Measurements from ENCODE around the gene MSL3B.

GRCh38 chr2:233882353-233882752, 14.2 kb upstream of the MSL3B start:
- TF ChIP-seq, protein P1, sequence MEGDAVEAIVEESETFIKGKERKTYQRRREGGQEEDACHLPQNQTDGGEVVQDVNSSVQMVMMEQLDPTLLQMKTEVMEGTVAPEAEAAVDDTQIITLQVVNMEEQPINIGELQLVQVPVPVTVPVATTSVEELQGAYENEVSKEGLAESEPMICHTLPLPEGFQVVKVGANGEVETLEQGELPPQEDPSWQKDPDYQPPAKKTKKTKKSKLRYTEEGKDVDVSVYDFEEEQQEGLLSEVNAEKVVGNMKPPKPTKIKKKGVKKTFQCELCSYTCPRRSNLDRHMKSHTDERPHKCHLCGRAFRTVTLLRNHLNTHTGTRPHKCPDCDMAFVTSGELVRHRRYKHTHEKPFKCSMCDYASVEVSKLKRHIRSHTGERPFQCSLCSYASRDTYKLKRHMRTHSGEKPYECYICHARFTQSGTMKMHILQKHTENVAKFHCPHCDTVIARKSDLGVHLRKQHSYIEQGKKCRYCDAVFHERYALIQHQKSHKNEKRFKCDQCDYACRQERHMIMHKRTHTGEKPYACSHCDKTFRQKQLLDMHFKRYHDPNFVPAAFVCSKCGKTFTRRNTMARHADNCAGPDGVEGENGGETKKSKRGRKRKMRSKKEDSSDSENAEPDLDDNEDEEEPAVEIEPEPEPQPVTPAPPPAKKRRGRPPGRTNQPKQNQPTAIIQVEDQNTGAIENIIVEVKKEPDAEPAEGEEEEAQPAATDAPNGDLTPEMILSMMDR (IDR thresholded peaks at IDR 0.05): no peak
- no peak for TF ChIP-seq POLR2A (IDR thresholded peaks at IDR 0.05; ENCODE audit: low read depth)

All from esophagus muscularis mucosa (tissue), 3 donors.